HCT116 (cell line): ENCODE measurements around the gene PSMD10. TPM values are rescaled to one million over a fixed set of nuclear protein-coding genes. Genes with fewer than 3 reads are reported as not detected.

Source experiments
- ATAC-seq: fragments of 200-7000 bp; cut with Tn5 transposase; 2 replicates; pipeline ENCODE4 v1.9.1; 2020; ENCODE audit warnings: mild to moderate bottlenecking, moderate library complexity
- BruUV-seq: library from RNA; stranded (reverse); fragments of 400-500 nt; replicated peaks from 2 replicates; lab custom pipeline; 2021; lab: Mats Ljungman, UMichigan
- CTCF ChIA-PET: fragments of 300-600 bp; sonication (Branson Sonifier 250); formaldehyde crosslinking; loops from one replicate; lab custom pipeline; 2021; ENCODE audit warnings: antibody characterized with exemption; lab: Charles Lee
- POLR2A ChIA-PET: fragments of 300-600, 350-600 bp; sonication (Branson Sonifier 250); formaldehyde crosslinking; loops from one replicate; lab custom pipeline; 2021; ENCODE audit warnings: antibody characterized with exemption; lab: Charles Lee
- RAD21 ChIA-PET, 2 experiments: fragments of 300-600 bp; sonication (Branson Sonifier 250); formaldehyde crosslinking; loops; one replicate each; lab custom pipeline; 2023; ENCODE audit warnings: low total read pairs in 2 of 2; ENCODE audit not compliant: uncharacterized antibody in 2 of 2, unreplicated experiment in 2 of 2, low non-redundant PET in 1 of 2; lab: Charles Lee
- DNase-seq: peaks from one replicate; pipeline ENCODE4 v3.0.0-alpha.2; 2010; ENCODE audit warnings: low read depth, low spot score
- H2AFZ ChIP-seq: fragments of 200-600 bp; shearing (Covaris generic), sonication (generic); 2 replicates; pipeline ENCODE4 v1.6.1; 2017; ENCODE audit warnings: low read depth, mixed run types, mixed read lengths, antibody characterized with exemption, low read length; ENCODE audit not compliant: poor library complexity, severe bottlenecking
- H3K27ac ChIP-seq: 2 replicates; pipeline ENCODE4 v1.5.1; 2012; ENCODE audit warnings: low read depth, low read length
- H3K27me3 ChIP-seq: fragments of 200-600 bp; sonication (generic); 2 replicates; pipeline ENCODE4 v1.6.1; 2016; ENCODE audit warnings: mixed run types, low read length, mixed read lengths; ENCODE audit not compliant: insufficient read depth
- H3K36me3 ChIP-seq, 2 experiments: fragments of 200-500 bp in 1 of 2; fragments of 200-600 bp in 1 of 2; sonication (Bioruptor generic) in 1 of 2; sonication (generic) in 1 of 2; 2 replicates each; pipeline versions ENCODE4 v1.5.1 to v1.6.1; 2014 to 2016; ENCODE audit warnings: low read length in 2 of 2, inconsistent platforms in 1 of 2, mixed read lengths in 1 of 2, mixed run types in 1 of 2; ENCODE audit not compliant: insufficient read depth in 2 of 2, control insufficient read depth in 1 of 2
- H3K4me1 ChIP-seq, 2 experiments: fragments of 200-600 bp in 1 of 2; sonication (generic) in 1 of 2; 2 replicates each; pipeline versions ENCODE4 v1.5.1 to v1.6.1; 2012 to 2017; ENCODE audit warnings: low read length in 2 of 2, inconsistent platforms in 1 of 2, mild to moderate bottlenecking in 1 of 2, mixed read lengths in 1 of 2, mixed run types in 1 of 2, moderate library complexity in 1 of 2; ENCODE audit not compliant: insufficient read depth in 2 of 2, control insufficient read depth in 1 of 2
- H3K4me2 ChIP-seq: fragments of 200-600 bp; sonication (generic); 2 replicates; pipeline ENCODE4 v1.6.1; 2017; ENCODE audit warnings: mixed run types, low read length, mixed read lengths
- H3K4me3 ChIP-seq, 2 experiments: fragments of 200-600 bp in 1 of 2; sonication (generic) in 1 of 2; replicated peaks in 1 of 2; 2 replicates each; pipeline ENCODE4 v1.5.1; 2011 to 2016; ENCODE audit warnings: low read length in 2 of 2, control low read depth in 1 of 2, low read depth in 1 of 2, mild to moderate bottlenecking in 1 of 2, mixed read lengths in 1 of 2, mixed run types in 1 of 2
- H3K79me2 ChIP-seq: fragments of 200-600 bp; sonication (generic); 2 replicates; pipeline ENCODE4 v1.6.1; 2017; ENCODE audit warnings: mild to moderate bottlenecking, mixed run types, low read length, moderate library complexity, mixed read lengths; ENCODE audit not compliant: insufficient read depth
- H3K9ac ChIP-seq: fragments of 200-600 bp; sonication (generic); 2 replicates; pipeline ENCODE4 v1.6.1; 2016; ENCODE audit warnings: low read length, mixed read lengths
- H3K9me2 ChIP-seq: fragments of 200-600 bp; sonication (generic), shearing (Covaris generic); 2 replicates; pipeline ENCODE4 v1.6.1; 2017; ENCODE audit warnings: mixed run types, mild to moderate bottlenecking, moderate library complexity; ENCODE audit not compliant: insufficient read depth
- H3K9me3 ChIP-seq, 2 experiments: fragments of 200-500 bp in 1 of 2; fragments of 200-600 bp in 1 of 2; sonication (Bioruptor generic) in 1 of 2; sonication (generic) in 1 of 2; 2 replicates each; pipeline ENCODE4 v1.6.1; 2014 to 2017; ENCODE audit warnings: low read length in 2 of 2, mixed read lengths in 2 of 2, inconsistent platforms in 1 of 2, low read depth in 1 of 2, mild to moderate bottlenecking in 1 of 2, mixed run types in 1 of 2, moderate library complexity in 1 of 2; ENCODE audit not compliant: control insufficient read depth in 1 of 2, insufficient read depth in 1 of 2
- H4K20me1 ChIP-seq: fragments of 200-600 bp; sonication (generic), shearing (Covaris generic); 2 replicates; pipeline ENCODE4 v1.6.1; 2017; ENCODE audit warnings: mixed run types, mild to moderate bottlenecking, moderate library complexity; ENCODE audit not compliant: insufficient read depth
- CEBPB ChIP-seq: IDR thresholded peaks from 2 replicates; pipeline ENCODE4 v1.6.1; 2012; ENCODE audit warnings: low read depth
- EZH2phosphoT487 ChIP-seq: fragments of 200-600 bp; IDR thresholded peaks from 2 replicates; pipeline ENCODE4 v1.6.1; 2018; ENCODE audit warnings: antibody characterized with exemption, borderline replicate concordance
- RAD21 ChIP-seq: IDR thresholded peaks from 2 replicates; pipeline ENCODE4 v1.6.1; 2012; ENCODE audit warnings: low read depth, mild to moderate bottlenecking
- SRF ChIP-seq: IDR thresholded peaks from 2 replicates; pipeline ENCODE4 v1.6.1; 2012; ENCODE audit warnings: low read depth
- intact Hi-C: fragments of 100-400 bp; cut with micrococcal nuclease; formaldehyde crosslinking; loops from 2 replicates; pipeline ENCODE4 v1.10.0; 2022
- total RNA-seq: library from RNA; stranded (reverse); gene quantifications from one replicate; pipeline ENCODE4 v1.2.1, GENCODE V29; 2021; ENCODE audit not compliant: unreplicated experiment
- TF ChIP-seq, protein P1 (sequence below): IDR thresholded peaks from 2 replicates; pipeline ENCODE4 v1.6.1; 2011; ENCODE audit warnings: mild to moderate bottlenecking, low read length, moderate library complexity; ENCODE audit not compliant: insufficient replicate concordance; ENCODE audit errors: extremely low read depth
- TF ChIP-seq, protein P2 (sequence below): IDR thresholded peaks from 2 replicates; pipeline ENCODE4 v1.6.1; 2012
- TF ChIP-seq, protein P3 (sequence below), 3 experiments: fragments of 200-600 bp in 1 of 3; sonication (generic) in 1 of 3; IDR thresholded peaks in 2 of 3; conservative IDR thresholded peaks in 1 of 3; 2 replicates each; pipeline ENCODE4 v1.5.1; 2012 to 2017; ENCODE audit warnings: low read depth in 2 of 3, low read length in 2 of 3, antibody characterized with exemption in 1 of 3, borderline replicate concordance in 1 of 3, control low read depth in 1 of 3, mild to moderate bottlenecking in 1 of 3, mixed read lengths in 1 of 3, mixed run types in 1 of 3, moderate library complexity in 1 of 3; ENCODE audit not compliant: insufficient read depth in 1 of 3

The PSMD10 gene
- total RNA-seq, 1 experiment from 2014 or later, result 55.5 TPM

DNA sequence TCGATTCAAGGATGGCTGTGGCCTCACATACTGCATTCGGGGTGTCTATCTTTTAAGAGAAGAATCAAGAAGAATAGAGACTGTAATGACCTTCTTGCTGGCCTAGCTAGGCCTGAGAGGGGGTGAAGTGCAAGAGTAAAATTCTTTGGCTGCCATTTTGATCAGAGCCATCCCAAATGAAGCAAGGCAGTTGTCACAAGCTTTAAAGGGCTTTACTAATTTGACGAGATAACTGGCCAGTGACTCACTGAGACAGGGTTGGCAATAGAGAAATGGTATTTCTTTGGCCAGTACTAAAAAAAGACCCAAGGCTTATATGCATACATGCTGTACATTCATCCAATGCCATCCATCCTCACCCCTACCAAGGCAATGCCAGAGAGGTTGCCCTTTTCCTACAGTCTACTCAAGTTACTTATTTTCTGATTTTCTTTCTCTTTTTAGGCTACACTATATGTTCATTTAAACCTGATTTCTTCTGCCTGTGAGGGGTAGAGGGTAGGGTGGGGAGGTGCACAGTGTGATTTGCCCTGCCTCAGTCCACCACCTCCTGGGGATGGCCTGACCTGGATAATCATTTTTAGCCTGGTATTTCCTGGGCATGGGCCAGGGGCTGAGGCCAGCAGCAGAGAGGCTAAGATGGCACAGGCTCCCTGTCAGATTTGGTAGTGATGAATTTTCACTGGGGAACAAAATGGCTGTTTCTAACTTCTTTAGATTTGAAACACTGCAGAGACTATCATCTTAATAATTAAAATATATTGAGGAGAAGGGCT is 32.4 kb upstream of the PSMD10 start:
- Histone ChIP-seq H3K4me2 (no peak overlapping the region), H3K36me3 (no peaks in the 10 kb centered on the region), H3K79me2 (no peaks in the 10 kb centered on the region), H2AFZ (no peak overlapping the region), H3K4me1 (no peaks in the 10 kb centered on the region), H4K20me1 (no peaks in the 10 kb centered on the region), H3K27me3 (no peaks in the 10 kb centered on the region), H3K4me3 (no peak overlapping the region), H3K9me3 (no peaks in the 10 kb centered on the region), H3K27ac (no peak overlapping the region), H3K9me2 (no peaks in the 10 kb centered on the region), H3K9ac (no peak overlapping the region)
- ChIA-PET CTCF (no interaction called here), POLR2A (no interaction called here), RAD21 (no interaction called here)
- TF ChIP-seq CEBPB (no peak), RAD21 (no peak), EZH2phosphoT487 (no peak), SRF (no peak)
- TF ChIP-seq, protein P1, sequence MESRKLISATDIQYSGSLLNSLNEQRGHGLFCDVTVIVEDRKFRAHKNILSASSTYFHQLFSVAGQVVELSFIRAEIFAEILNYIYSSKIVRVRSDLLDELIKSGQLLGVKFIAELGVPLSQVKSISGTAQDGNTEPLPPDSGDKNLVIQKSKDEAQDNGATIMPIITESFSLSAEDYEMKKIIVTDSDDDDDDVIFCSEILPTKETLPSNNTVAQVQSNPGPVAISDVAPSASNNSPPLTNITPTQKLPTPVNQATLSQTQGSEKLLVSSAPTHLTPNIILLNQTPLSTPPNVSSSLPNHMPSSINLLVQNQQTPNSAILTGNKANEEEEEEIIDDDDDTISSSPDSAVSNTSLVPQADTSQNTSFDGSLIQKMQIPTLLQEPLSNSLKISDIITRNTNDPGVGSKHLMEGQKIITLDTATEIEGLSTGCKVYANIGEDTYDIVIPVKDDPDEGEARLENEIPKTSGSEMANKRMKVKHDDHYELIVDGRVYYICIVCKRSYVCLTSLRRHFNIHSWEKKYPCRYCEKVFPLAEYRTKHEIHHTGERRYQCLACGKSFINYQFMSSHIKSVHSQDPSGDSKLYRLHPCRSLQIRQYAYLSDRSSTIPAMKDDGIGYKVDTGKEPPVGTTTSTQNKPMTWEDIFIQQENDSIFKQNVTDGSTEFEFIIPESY, result no peak
- TF ChIP-seq, protein P2, sequence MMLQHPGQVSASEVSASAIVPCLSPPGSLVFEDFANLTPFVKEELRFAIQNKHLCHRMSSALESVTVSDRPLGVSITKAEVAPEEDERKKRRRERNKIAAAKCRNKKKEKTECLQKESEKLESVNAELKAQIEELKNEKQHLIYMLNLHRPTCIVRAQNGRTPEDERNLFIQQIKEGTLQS, result no peak
- TF ChIP-seq, protein P3, sequence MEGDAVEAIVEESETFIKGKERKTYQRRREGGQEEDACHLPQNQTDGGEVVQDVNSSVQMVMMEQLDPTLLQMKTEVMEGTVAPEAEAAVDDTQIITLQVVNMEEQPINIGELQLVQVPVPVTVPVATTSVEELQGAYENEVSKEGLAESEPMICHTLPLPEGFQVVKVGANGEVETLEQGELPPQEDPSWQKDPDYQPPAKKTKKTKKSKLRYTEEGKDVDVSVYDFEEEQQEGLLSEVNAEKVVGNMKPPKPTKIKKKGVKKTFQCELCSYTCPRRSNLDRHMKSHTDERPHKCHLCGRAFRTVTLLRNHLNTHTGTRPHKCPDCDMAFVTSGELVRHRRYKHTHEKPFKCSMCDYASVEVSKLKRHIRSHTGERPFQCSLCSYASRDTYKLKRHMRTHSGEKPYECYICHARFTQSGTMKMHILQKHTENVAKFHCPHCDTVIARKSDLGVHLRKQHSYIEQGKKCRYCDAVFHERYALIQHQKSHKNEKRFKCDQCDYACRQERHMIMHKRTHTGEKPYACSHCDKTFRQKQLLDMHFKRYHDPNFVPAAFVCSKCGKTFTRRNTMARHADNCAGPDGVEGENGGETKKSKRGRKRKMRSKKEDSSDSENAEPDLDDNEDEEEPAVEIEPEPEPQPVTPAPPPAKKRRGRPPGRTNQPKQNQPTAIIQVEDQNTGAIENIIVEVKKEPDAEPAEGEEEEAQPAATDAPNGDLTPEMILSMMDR (IDR thresholded peaks at IDR 0.05 in 2 of 3, conservative IDR thresholded peaks at IDR 0.05 in 1 of 3; ENCODE audit: borderline replicate concordance in 1 of 3, insufficient read depth in 1 of 3, low read depth in 2 of 3, low read length in 2 of 3), result no peak
- no TSS peak for BruUV-seq
- ATAC-seq, result no peak
- intact Hi-C loops, result no loop called here
- DNase-seq, result no peak
